Hematopoietic multipotent progenitor cell treated with erythropoietin and hydrocortisone succinate and interleukin-3 and kit ligand, for 17 days (in vitro differentiated cells): Measurements from ENCODE around the gene COQ6.
"Not testable (repeated sequence)": the region's sequence is repeated elsewhere in the genome, so short reads cannot be mapped to it uniquely, and the experiment has no call there.

Experiments used
- DNase-seq: peaks from one replicate; pipeline ENCODE4 v3.0.0-alpha.2; 2015; ENCODE audit warnings: low spot score

The COQ6 gene

DNA sequence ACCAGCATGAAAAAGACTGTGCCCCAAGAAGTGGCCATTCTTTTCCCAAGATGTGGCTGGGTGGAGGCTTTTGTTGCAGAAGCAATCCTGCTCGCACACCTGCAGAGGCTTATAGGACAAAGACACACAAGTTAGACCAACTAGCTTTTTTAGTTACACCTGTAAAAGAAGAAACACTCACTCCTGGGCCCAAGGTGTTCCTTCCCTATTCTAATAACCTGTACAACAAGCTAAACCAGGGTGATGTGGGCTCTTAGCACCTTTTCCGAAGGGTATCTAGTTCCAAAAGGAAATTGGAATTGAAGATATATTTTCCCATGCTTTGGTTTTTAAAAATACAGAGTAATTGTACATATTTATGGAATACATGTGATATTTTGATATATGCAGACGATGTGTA lies 38.0 kb downstream of the COQ6 start:
- DNase-seq, result no peak

DNA sequence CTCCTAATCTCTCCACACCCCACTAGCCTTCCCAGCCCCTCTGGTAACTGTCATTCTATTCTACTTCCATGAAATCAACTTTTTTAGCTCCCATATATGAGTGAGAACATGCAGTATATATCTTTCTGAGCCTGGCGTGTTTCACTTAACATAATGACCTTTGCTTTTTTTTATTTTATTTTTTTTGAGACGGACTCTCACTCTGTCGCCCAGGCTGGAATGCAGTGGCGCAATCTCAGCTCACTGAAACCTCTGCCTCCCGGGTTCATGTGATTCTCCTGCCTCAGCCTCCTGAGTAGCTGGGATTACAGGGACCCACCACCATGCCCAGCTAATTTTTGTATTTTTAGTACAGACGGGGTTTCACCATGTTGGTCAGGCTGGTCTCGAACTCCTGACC lies 38.6 kb downstream of the COQ6 start:
- not testable (repeated sequence) for DNase-seq

DNA sequence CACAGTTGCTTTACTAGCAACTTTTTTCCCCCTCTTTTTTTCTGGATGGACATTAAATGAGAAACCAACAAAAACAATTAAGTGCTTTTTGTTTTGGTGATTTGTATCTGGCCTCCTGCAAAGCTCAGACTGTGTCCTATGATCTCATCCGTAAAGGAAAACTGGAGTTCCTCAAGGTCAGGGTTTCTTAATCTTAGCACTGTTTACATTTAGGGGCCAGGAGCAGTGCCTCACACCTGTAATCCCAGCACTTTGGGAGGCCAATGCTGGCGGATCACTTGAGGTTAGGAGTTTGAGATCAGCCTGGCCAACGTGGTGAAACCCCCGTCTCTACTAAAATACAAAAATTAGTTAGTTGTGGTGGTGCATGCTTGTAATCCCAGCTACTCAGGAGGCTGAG lies 41.0 kb downstream of the COQ6 start:
- no peak for DNase-seq

DNA sequence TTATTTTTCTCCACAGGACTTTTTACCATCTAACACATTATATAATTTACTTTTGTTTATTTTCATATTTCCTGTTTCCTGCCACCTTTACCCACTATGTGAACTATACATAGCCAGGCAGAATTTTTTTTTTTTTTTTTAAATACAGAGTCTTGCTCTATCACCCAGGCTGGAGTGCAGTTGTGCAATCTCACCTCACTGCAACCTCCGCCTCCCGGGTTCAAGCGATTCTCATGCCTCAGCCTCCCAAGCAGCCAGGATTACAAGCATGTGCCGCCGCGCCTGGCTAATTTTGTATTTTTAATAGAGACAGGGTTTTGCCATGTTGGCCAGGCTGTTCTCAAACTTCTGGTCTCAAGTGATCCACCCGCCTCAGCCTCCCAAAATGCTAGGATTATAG lies 44.8 kb downstream of the COQ6 start:
- DNase-seq, result not testable (repeated sequence)

DNA sequence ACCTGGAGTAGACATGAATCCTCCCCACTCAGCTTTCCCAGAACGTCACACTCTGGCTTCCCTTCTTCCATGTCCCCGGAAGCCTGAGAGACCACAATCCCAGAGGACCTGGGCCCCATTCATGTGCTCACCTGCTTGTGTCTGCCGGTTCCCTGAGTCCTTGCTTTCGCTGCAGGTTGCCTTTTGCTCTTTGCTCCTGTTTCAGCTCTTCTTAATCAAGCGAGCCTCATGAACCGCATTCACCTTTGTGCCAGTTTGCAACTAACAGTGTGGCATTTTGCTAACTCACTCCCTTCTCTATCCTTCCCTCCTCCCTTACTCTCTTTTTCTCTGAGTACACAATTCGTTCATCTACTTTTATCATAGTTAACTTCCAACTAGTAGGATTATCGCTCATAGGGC lies 45.9 kb downstream of the COQ6 start:
- DNase-seq, result no peak

DNA sequence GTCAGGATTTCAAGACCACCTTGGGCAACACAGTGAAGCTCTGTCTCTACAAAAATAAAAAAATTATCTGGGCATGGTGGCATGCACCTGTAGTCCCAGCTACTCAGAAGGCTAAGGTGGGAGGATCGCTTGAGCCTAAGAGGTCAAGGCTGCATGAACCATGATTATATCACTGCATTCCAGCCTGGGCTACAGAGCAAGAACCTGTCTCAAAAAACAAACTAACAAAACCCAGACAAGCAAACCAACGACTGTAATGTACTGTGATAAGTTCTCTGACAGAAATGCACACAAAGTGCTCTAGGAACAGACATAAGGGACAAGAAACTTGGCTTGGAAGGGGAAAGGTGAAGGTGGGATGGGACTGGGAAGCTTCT lies 46.6 kb downstream of the COQ6 start:
- DNase-seq, result no peak

DNA sequence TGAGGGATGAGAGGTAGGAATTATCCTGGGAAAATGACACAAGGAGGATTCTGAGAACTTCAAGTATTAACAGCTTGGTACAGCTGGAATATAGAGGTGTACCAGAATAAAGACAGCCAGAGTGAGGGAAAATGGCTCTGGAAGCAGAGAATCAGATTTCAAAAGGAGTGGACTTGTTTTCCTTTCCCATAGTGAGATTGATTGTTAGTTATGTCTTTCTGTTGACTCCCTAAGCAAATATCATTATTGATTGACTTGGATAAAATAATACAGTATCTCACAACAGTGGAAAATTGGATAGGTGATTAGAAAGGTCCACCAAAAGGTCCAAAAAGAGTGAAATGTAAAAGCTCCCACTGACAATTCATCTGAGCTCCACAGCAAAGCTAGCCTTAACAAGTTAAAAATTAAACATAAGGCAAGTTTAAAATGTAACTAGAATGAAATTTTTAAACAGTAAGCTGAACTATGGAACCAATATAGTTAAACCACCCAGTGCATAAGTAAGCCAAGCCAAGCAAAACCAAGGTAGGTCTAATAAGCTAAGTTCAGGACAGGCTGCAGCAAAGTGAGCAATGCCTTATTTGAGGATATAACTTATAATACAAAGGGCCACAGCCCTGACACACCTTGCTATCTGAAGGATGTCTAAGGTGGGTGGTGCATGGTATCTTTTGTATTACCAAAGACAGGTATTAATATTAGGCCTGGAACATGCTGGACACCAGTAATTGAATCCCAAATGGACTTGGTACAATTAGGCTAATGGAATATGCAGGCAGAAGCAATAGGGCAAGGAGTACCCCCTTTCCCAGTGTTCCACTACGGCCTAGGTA lies 47.2 kb downstream of the COQ6 start:
- no peak for DNase-seq

DNA sequence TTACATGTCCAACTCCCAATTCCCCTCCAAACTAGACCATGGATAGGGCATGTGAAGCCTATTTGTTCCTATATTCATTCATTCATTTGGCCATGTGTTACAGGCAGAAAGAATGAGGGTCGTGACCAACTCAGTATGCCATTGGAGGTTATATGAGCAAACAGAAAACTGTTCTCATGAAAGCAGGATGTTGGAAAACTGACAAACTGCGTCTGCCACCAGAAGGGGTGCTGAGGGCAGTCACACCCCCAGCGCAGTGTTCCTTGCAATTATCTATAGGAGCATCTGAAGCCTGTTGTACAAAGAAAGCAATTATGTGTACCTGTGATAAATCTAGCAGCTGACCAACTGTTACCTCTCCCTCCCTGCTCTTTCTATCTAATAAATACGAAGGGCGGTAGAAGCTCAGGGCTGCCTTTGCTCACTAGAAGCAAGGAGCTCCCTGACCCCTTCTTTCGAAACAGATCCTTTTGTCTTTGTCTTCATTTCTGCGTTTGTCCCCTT lies 47.9 kb downstream of the COQ6 start:
- DNase-seq, result no peak

DNA sequence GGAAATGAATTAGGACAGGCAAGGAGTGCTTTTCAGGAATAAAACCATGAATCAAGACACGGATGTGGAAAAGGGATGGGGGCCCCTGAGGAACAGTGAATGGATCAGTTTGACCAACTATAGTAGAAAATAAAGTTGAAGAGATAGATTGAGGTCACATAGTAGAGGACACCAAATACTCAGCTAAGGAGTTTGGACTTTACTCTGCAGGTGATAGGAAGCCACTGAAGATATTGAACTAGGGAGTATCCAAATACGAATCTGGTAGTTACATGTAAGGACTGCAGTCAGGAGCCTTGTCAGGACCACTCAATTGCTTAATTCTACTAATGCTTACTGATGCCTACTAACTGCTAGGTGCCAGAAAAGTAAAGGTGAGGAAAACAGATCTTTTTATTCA lies 48.6 kb downstream of the COQ6 start:
- DNase-seq, result no peak

DNA sequence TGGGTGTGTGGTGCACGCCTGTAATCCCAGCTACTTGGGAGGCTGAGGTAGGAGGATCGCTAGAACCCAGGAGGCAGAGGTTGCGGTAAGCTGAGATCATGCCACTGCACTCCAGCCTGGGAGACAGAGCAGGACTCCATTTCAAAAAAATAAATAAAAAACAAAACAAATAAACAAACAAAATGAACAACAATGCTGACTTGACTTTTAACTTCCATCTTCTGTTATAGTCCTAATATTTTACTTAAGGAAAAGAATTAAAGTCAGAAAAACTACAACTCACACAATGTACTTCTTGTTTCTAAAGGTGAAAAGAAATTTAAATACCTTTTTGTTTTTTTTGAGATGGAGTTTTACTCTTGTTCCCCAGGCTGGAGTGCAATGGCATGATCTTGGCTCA lies 55.6 kb downstream of the COQ6 start:
- not testable (repeated sequence) for DNase-seq

DNA sequence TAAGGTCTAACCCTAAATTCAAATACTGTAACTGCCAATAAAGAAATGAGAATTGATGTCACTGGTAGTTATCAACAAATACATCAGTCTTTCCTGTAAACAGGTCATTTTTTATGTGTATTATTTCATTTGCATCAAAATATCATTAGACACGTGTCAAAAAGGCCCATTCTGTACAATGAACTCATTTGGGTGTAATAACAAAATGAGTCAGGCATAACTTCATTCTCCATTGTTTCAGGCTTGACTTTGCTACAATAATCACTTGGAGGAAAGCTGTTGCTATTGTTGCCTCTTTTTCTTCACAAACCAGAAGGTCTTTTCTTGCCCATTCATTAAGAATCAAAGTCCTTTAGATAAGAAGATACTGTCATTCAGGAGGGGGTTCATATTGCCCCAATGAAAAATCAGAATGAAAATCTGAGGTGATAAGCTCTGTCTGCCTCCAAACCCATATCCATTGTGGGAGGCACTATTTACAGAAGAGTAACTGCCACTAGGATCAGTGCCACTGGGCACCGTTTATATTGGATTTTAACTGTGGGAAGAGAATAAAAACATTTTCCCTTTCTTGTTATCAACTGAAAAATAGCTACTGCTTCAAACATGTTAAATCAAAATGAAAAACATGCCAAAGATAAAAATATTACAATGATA lies 58.9 kb downstream of the COQ6 start:
- DNase-seq, result no peak
